GM21447 (cell line): ENCODE data around the gene CFAP73.
"Not testable (repeated sequence)": the region's sequence is repeated elsewhere in the genome, so short reads cannot be mapped to it uniquely, and the experiment has no call there.

ENCODE experiments used
- ATAC-seq: cut with Tn5 transposase; IDR thresholded peaks from one replicate; pipeline ENCODE4 v1.9.1; 2021; ENCODE audit not compliant: unreplicated experiment

The CFAP73 gene

DNA sequence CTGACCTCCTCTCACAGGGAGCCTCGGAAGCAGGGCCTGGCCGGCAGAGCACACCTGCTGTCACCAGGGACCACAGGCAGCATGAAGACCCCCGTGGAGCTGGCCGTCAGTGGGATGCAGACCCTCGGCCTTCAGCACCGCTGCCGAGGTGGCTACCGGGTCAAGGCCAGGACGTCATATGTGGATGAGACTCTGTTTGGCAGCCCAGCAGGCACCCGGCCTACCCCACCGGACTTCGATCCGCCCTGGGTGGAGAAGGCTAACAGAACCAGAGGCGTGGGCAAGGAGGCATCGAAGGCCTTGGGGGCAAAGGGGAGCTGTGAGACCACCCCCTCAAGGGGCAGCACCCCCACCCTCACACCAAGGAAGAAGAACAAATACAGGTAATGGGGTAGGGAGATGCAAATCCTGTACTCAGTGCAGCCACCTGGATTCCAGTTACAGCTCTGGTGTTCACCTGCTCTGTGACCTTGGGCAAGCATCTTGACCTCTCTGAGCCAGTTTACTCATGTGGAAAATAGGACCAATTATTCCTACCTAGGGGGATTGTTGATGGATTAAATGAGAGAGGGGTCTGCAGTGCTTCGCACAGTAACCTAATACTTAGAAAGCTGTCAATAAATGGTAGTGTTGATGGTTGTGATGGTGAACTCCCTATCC, 37.3 kb downstream of the CFAP73 start:
- ATAC-seq, result no peak

DNA sequence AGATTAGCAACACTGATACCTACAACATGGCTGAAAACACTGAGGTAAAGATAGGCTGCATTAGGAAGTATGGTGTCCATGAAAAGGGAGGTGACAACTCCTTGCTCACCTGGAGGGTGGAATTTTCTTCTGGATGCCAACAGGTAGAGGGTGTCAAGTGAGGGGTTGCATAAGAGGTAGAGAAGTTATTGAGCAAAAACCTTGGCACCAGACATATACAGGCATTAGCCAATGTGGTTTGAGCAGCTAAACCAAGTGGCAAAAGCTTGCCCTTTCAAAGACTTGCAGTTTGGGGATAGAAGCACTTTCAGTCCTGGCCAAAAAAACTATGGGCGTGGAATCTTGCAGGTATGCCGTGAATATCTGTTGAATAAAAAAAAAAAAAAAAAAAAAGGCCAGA, 39.8 kb downstream of the CFAP73 start:
- ATAC-seq, result no peak

- ATAC-seq, result no peak
These were observed 41.2 kb downstream of the CFAP73 start for GRCh38 chr12:113190761-113191160.

DNA sequence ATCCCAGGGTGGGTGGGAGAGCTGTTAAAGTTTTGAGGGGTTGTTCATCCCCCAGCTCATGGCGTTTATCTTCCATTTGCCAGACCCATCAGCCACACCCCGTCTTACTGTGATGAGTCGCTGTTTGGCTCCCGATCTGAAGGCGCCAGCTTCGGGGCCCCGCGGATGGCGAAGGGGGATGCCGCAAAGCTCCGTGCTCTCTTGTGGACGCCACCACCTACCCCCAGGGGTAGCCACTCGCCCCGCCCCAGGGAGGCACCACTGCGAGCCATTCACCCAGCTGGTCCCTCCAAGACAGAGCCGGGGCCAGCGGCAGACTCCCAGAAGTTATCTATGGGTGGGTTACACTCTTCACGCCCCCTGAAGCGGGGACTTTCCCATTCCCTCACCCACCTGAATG, 41.7 kb downstream of the CFAP73 start:
- ATAC-seq, result no peak

DNA sequence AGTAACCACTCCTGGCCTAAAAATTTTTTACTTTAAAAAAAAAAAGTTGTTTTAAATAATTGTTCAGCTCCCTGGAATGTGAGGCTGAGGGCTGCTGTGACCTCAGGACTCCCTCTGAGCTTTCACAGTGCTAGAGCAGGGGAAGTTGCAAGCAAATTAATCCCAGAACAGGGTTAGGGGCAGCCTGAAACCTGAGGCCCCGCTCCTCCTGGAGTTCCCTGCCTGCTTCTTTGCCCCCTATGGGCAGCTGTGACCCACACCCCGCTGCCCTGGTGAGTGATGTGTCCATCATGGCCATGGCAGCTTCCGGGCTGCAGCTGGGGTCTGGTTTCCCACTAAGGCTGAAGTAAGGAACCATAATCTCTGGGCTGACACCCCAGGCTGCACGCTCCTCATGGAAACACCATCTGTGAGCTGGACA, 45.5 kb downstream of the CFAP73 start:
- ATAC-seq, result no peak

DNA sequence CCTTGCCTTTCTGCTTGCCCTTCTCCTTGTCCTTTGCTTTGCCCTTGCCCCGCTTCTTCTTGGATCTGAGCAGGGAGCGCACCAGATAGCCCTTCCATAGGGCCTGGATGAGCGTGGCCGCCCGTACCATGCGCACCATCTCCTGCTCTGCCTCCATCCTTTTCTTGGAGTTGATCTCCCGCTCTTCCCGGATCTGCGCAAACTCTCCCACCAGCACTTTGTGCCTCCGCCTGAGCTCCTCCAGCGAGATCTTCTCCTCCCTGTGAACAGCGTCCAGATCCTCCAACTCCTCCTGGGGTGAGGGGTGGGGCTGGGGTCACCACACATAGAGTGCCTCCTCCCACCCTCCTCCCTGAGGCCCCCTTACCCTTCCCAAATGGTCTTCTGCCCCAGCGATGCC, 46.1 kb downstream of the CFAP73 start:
- no peak for ATAC-seq

- no peak for ATAC-seq
These were observed 47.1 kb downstream of the CFAP73 start for GRCh38 chr12:113196582-113196981.

DNA sequence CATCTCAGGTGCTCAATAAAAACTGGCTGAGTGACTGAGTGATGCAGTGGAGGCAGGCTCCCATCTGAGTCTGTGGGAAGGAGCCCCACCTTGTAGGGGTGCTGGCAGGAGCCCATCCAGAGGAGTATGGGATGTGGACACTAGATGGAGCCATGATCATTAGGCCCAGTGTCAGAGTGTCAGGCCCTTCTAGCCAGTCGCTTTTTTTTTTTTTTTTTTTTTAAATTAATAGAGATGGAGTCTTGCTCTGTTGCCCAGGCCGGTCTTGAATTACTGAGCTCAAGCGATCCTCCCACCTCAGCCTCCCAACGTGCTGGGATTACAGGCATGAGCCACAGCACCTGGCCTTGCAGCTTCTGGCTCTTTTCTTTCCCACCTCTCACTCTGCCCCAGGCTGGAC, 47.5 kb downstream of the CFAP73 start:
- peak; percentile 81 for ATAC-seq

DNA sequence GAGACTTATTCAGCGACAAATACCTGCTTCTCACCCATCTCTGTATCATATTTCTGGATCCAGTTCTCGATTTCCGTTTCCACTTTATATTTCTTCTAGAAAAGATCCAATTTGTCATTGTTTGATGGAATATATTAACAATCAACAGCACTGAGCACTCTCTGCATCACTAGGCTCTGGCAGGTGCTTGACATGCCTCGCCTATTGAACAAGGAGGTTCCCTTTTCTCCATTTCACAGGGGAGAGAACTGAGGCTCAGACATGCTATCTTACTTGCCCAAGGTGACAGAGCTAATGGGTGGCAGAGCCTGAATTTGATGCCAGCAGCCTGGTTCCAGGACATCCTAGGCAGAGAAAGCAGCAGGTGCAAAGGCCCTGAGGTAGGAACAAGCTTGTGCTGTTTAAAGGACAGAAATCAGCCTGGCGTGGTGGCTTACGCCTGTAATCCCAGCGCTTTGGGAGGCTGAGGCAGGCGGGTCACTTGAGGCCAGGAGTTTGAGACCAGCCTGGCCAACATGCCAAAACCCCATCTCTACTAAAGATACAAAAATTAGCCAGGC, 48.1 kb downstream of the CFAP73 start:
- no peak for ATAC-seq

GRCh38 chr12:113198296-113198695, 48.8 kb downstream of the CFAP73 start:
- no peak for ATAC-seq

DNA sequence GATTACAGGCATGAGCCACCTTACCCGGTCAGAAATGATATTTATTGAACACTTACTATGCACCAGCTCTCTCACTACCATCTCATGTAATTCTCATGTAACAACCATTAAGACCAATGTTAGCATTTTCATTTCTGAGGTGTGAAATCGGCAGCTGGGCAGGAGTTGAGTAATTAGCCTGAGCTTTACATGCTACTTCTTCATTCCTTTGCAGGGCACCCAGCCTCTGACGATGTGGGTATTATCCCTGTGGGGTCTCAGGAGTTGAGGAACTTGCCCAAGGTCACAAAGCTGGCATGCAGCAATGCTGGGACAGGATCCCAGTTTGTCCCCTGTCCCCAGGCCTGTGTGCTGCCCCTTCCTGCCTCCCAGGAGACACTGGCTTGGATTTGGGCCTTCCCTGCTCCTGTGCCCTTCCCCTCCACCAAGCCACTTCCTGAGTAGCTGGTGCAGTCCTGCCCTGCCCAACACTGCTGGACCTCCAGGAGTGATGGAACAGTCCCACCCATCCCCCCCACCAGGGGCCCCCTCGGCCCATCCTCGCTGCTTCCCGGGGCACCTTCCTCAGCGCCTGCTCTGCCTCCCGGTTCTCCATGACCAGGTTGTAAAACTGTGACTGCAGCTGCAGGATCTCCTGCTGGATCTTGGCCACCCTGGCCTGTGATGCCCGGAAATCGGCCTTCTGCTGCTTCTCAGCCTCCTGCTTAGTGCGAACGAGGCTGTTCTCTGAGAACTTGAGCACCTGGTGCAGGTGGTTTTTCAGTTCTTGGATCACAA, 50.7 kb downstream of the CFAP73 start:
- no peak for ATAC-seq

- ATAC-seq, result no peak
These were observed 52.0 kb downstream of the CFAP73 start for GRCh38 chr12:113201187-113202177.

- ATAC-seq, result no peak
These were observed 53.0 kb downstream of the CFAP73 start for GRCh38 chr12:113202300-113203075.

DNA sequence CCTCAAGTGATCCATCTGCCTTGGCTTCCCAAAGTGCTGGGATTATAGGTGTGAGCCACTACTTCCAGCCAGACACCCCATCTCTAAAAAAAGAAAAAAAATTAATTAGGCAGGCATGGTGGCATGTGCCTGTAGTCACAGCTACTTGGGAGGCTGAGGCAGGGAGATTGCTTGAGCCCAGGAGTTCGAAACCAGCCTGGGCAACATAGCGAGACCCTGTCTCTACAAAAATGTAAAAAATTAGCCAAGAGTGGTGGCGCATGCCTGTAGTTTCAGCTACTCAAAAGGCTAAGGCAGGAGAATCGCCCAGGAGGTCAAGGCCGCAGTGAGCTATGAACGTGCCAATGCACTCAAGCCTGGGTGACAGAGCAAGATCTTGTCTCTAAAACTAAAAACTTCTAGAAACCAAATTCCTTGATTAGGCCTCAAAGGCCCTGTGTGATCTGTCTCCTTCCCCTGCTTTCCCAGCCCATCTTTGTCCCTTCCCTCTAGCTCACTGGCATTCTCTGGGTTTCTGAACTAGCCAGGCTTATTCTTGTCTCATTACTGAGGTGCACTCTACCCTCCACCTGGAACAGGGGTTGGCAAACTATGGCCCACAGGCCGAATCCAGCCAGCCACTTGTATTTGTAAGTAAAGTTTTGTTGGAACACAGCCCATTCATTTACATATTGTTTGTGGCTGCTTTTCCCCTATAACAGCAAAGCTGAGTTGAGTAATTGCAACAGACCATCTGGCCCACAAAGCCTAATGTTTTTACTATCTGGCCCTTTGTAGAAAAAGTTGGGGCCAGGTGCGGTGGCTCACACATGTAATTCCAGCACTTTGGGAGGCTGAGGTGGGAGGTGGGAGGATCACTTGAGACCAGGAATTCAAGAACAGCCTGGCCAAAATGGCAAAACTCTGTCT, 54.6 kb downstream of the CFAP73 start:
- ATAC-seq, result no peak

- ATAC-seq, result no peak
These were observed 55.3 kb downstream of the CFAP73 start for GRCh38 chr12:113204804-113205203.

DNA sequence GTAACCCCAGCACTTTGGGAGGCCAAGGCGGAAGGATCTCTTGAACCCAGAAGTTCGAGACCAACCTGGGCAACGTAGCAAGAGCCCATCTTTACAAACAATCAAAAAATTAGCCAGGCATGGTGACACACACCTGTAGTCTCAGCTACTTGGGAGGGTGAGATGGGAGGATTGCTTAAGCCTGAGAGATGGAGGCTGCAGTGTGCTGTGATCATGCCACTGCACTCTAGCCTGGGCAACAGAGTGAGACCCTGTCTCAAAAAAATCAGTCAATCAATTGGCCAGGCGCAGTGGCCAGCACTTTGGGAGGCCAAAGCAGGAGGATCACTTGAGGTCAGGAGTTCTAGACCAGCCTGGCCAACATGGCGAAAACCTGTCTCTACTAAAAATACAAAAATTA, 57.3 kb downstream of the CFAP73 start:
- not testable (repeated sequence) for ATAC-seq

DNA sequence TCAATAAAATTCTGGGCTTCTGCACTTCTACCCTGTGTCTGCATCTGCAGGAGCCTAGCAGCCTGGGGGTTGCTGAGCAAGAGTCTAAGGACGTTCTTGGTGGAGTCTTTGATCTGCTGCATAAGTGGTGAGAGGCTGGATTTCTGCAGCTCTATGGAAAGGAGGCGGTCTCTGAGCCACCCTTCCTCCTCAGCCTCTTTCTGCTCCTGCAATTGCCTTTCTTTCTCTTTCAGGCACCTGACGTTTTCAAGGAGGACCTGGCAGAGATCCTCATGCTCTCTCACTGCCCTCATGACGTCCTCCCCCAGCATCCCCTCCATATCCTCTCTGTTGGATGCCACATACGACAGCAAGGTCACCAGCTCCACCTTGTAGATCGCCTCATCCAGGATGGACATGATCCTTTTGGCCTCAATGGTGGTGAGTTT, 58.1 kb downstream of the CFAP73 start:
- no peak for ATAC-seq

DNA sequence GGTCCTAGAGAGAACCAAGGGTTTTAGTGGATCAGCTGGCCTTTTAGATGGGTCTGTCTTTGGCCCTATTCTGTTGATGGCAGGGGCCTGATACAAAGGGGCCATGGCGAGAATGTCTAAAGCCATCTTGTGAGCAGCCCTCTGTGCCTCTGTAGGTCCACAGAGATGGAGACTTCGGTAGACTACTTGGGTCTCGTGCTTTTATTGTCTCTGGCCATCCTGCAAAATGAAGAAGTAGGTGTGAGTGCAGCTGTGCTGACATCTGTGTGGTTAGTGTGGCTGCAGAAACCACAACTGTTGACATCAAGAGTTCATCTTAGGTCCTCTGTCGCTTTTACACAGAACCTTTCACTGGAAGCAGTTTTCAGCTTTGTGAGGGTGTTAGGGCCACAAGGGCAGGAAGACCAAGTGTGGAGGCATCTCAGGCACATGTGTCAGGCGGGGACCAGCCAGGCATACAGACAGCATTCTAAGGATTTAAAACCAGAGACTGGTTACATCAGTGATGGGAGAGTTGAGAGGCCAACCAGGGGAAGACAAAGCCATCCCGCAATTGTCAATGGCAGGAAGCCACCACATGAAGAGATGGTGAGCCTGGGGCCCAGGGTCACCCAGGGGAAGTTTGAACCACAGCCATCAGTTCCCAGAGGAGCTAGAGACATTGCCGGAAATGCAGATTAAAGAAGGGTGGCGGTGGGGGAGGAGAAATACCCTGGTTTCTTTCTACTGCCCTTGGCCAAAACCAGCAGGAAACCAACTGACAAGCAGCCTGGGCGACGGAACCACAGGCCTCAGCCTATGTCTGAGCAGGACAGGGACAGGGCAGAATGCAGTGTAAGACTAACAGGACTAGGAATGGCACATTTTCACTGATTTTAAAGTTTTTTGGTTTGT, 58.8 kb downstream of the CFAP73 start:
- ATAC-seq, result peak; percentile 77
